GM19467 (cell line): ENCODE measurements around the gene GSG1L.

Source experiments
- ATAC-seq: cut with Tn5 transposase; IDR thresholded peaks from one replicate; pipeline ENCODE4 v1.9.1; 2021; ENCODE audit warnings: mild to moderate bottlenecking, moderate library complexity; ENCODE audit not compliant: unreplicated experiment

Gene GSG1L

DNA sequence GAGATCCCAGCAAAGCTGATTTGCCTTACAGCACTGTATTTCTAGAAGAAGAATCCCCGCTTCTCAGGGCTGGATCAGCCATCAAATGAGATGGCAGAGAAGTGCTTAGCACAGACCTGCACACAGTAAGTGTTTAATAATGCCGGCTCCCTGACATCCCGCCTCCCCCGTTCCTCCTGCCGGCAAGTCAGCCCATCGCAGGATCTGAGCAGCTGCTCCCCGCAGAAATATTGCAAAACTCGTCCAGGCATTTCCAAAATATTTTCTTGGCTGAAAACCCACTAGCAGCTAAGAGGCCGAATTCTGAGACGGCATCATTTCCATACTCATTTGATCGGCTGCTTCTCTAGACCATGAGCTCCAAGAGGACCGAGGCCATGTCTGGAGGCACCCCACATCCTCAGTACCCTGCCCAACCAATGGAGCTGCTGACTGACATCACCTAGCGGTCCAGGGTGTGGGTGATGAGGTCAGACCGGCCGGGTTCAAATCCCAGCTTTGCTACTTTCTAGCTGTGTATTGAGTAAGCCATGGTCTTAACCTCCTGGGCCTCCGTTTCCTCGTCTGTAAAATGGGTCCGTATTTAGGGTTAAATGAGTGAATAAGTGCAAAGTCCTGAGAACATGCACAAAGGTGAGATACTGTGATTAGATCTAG lies 262.1 kb downstream of the GSG1L start:
- no peak for ATAC-seq

DNA sequence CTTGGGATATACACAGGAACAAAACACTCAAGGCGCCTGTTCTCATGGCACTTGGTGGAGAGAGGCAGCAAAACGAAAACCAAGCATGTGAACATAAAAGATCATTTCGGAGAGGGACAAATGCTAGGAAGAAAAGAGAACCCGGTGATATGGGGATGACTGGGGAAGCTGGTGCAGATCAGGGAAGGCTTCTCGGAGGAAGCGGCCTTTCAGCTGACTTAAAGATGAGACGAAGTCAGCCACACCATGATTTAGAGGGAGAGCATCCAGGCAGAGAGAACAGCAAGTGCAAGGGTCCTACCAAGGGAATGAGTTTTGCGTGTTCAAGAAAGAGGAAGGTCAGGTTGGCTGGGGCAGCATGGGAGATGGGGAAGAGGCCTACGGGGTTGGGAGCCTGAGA lies 262.7 kb downstream of the GSG1L start:
- ATAC-seq, result no peak

DNA sequence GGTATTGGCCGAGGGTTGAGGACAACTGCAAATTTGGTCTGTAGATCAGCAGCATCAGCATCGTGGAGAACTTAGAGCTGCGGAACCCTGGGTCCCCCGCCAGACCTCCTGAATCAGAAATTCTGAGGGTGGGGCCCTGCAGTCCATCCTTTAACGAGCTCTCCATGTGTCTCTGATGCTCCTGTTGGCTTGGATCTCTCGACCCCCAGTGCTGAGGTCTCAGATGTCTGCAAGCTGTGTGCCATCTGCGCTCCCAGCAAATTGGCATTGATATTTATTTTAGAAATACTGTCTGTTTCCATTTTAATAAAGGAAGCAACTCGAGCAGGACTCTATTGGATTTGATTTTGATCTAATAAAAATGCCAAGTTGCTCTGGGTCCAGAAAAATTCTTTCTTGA lies 263.6 kb downstream of the GSG1L start:
- no peak for ATAC-seq

DNA sequence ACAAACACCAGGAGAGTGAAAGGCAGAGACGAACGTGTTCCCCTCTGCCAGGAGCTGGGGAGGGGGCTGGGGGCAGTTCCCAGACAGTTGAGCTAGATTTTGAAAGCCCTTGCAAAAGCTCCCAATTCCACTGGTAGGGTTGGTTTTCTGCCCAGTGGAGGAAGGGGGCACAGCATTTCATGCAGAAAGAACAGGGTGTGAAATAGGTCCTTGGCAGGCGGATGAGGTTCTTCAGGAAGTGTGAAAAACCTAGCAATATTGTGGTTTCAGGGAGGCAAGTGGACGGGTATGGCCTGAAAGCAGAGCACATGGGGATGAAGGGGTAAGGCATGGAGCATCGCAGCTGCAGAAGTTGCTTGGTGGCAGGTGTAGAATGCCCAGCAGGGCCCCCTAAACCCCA lies 265.3 kb downstream of the GSG1L start:
- no peak for ATAC-seq

DNA sequence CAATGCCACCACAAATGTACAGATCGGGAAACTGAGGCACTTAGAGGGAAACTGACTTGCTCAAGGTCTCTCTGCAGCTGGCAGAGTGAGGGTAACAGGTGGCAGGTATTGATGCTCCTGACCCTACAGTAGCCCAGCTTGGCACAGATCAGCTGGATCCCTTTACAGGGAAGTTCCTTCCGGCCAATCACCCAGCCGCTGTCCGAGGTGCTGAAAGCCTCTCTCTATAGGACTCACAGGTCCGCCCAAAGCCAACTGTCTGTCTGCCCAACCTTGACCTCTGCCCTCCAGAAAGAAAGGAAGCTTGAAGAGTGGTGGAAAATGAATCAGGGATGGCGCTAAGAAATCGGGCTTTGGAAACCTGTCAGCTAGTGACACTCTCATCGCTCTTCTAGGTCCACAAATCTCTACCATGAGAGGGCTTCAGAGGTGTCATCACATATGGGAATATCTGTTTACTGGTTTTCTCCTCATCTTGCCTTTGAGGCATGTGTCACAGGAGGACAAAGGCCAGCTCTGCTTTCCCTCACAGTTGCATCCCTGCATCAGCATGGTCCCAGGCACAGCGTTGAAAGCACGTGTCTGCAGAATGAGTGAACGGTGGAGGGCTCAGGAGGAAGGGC lies 267.4 kb downstream of the GSG1L start:
- no peak for ATAC-seq

DNA sequence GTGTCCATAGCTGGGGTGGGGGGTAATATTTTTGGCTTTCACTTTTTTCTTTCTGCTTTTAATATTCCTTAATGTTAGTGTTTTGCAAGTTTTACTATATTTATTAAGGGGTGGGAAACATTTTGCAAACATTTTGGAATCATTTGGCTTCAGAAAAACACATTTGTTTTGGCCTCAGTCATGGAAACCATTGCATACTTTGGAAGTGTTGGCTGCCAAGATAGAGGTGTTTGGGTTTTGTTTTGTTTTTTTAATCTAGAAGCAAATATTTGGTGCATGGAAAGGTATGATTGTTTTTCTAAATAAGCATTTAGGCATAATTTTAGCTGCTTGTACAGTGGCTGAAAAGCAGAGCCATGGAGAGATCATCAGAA lies 270.3 kb downstream of the GSG1L start:
- no peak for ATAC-seq

DNA sequence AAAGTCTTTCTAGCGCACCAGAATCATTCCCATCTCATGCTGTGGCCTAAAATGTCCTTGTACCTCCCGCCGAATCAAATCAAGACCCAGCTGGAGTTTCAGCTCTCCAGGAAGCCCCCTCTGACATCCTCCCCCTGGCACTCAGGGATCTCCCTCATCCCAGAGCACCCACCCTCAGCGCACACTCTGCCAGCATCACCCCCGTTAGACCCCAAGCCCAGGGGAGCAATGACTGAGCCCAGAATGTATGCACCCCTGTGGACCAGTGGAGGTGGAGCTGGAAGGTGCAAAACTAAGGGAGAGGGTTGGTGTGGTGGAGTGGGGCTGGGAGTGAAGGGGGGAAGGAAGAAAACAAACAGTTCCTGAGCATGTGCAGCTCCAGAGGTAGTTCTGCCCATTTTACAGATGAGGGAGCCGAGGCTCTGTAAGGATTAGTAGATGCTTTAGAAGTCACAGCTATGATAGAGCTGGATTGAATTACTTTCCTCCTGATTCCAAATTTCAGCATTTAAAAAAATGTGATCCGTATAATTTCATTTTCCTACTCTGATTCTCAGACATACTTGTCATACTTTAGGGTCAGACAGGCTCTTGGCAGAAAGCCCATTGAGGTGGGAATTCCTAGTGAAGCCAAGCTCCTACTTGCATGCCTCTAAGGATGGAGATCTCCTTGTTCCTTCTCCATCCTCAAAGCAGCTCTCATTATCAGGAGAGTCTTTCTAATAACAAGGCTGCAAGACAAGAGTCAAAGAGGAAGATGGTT lies 270.8 kb downstream of the GSG1L start:
- ATAC-seq, result no peak

DNA sequence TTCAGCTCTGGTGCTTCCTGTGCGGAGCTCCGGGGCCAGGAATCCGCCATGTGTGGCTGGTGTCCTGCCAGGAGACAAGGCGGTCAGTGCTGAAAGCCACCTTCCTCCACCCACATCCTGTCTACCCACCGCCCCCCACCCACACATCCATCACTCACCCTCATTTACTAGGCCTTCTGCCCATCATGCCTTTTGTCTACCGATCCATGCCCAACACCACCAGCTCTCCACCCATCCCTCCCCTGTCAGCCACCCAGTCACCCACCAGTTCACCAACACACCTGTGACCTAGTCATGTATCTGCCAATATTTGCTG lies 272.2 kb downstream of the GSG1L start:
- ATAC-seq, result no peak

DNA sequence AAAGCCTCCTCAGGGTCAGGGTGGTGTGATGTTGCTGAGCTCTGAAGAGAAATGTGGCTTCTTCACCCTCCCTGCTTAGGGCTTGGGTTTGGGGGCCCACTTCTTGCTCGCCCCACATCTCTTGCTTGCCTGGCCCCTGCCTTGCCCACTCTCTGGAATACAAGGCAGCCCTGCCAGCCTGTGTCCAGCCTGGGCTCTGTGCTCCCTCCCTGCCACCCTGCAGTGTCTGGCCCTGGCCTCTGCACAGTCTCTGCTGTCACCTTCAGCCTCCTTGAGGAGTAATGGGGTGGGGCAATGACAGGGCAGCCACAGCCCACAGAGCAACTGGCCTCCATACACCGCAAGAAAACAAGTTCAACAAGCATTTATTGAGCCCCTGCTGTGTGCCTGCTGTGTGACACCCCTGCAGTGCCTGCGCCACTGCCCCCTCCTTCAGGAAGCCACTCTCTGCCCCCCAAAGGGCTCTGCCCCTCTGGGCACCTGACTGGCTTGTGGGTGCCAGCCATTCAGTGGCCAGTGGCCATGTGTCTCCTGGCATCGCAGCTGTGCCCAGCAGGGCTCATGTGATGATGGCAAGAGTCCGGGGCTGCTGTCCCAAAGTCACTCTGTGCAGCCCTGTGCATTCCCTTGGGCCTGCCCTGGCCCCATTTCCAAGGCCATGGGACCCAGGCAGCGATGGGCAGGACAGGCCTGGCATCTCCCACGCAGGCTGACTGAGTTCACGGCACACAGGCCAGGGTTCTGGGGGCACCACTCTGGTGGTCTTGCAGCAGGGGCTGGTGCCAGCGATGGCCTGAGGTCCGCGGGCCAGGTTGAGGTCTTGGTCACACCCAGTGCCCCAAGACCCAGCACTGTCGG lies 272.7 kb downstream of the GSG1L start:
- no peak for ATAC-seq

DNA sequence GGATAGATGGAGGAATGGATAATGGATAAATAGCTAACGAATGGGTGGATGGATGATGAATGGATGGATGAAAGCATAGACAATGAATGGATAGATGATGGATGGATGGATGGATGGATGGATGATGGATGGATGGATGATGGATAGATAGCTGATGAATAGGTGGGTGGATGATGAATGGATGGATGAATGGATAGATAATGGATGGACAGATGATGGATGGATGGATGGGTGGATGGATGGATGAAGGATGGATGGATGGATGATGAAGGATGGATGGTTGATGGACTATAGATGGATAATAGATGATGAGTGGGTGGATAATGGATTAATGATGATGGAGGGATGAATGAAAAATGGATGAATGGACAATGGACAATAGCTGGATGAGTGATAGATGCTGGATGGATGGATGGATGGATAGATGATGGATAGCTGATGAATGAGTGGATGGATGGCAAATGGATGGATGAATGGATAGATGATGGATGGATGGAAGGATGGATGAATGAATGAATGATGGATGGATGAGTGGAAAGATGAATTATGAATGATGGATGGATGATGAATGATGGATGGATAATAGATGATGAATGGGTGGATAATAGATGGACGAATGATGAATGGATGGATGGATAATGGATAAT lies 273.8 kb downstream of the GSG1L start:
- no peak for ATAC-seq

DNA sequence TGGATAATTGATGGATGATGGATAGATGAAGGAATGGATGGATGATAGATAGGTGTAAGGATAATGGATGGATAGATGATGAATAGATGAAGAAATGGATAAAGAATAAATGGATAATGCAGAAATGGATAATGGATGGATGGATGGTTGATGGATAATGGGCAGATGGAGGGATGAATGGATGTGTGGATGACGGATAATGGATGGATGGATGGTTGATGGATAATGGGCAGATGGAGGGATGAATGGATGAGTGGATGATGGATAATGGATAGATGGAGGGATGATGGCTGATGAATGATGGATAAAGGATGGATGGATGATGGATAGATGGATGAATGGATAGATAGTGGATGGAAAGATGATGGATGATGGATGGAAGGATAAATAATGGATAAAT lies 274.4 kb downstream of the GSG1L start:
- ATAC-seq, result no peak

DNA sequence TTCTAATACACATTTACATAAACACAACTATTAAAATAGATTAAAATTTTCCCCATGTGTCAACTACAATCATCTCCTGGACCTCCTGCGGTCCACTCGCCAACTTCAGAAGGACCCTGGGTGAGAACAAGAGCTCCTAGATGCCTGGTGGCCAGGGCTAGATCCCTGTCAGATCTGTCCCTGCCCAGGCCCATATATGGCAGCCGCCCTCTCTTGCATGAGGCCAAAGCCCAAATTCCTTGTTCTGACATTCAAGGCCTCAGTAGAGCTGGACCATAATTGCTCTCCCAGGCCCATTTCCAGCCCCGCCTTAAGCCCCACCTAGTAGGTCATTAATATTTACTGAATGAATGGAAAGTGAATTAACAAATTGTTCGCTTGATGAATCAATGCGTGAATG lies 275.8 kb downstream of the GSG1L start:
- no peak for ATAC-seq

DNA sequence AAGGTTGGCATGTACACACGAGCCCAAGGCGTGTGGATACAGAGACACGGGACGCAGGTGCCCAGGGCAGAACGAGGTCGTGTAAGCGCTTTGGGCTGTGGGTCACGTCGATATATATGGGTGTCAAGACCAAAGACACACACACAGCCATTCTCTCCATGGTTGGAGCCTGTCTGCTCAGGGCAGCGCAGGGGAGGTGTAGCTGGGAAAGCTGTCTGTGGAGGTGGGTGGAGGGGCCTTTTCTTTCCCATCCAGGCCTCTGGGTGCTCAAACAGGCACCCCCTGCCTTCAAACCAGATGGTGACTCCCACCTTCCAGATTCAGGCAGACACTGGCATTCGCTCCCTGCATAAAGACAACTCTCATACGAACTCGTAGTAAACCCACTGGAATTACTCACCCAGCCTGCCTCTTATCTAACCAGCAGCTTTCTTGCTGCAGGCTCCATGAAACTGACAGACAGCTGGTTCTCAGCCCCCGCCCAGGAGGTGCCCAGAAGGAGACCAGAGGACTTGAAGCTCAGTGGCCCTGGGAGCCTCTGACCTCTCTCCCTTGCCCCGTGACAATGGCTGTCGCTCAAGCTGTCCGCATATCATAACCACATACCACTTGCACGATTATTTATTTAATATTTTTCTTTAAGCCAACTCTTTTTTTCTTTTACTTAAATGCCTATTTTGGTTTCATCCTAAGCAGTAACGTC lies 276.4 kb downstream of the GSG1L start:
- no peak for ATAC-seq

DNA sequence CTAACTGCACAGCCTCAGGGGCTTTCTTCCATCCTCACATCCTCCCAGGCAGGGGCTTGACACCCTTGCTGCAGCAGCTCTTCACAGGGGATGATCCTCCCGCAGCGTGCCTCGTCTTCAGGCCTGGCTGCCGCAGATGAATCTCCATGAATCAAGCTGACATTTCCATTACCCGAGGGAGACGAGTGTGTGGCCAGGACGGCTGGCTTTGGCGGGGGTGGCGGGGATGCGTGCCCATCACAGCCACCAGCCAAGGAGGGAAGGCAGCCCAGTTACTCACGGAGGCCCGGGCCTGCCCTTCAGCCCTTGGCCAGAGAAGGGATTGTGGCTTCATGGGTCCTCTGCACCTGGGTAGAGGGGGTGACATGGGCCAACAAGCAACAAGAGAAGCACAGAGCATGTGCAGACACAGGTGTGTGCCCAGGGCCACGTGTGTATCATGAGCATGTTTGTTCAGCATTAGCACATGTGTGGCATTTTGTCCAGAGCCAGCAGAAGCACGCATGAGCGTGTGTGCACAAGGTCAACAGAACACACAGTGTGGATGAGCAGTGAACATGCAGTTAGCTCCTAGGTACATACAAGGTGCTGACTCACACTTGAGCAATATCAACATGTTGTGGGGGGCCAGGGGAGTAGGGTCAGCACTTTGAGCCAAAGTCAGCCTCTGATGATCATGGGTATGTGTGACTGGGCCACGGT lies 277.1 kb downstream of the GSG1L start:
- ATAC-seq, result no peak

DNA sequence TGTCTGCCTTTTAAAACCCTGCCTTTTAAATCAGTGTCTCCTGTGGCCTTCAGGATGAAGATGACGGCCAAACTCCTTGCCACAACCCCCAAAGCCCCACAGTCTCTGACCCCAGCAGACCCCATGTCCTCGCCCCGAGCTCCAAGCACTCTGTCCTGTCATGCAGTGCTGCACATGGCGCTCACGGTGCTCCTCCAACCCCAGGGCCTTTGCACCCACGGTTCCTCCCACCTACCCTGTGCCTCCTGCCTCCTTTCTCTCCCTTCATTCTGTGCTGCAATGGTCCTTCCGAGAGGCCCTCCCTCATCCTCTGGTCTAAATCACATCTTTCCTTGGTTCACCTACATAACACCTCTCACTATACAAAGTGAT lies 278.2 kb downstream of the GSG1L start:
- no peak for ATAC-seq

DNA sequence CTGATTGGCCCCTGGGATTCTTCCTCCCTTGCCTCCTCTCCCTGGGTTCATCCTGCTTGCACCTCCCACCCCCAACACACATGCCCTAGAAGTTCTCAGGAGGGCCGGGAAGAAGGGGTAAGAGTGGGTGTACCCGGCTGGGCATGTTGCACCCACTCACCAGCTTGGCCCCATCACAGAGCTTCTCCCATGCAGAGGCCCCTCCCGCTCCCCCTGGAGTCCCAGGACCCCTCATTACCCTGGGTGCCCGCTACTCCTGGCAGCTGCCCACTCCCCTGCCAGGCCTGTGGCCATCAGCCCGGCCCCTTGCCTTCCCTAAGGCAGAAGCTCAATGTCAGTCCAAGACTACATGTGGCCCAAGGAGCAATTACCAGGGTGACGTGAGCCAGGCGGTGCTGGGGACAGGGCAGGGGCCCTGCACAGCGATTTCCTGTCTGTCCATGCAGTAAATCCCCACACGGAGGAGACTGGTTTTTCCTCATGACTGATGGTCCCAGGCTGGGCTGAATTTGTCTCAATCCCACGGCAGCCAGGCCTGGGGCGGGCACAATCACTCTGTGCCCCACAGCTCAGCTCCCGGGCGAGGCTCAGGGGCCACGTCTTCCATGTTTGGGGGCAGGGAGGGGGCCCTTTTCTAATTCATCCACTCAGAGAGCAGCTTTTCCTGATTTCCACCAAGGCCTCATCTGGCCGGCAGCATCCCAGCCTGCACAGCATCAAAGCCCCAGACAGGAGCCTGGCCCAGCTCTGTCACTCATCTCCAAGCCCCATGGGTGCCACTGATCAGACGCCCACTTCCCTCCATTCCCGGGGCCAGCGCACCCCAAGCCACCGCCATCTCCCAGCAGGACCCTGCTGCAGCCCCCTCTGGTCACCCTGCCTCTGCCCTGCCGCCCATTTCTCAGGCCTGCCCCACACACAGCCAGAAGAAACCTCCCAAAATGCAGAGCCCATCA lies 278.9 kb downstream of the GSG1L start:
- no peak for ATAC-seq

DNA sequence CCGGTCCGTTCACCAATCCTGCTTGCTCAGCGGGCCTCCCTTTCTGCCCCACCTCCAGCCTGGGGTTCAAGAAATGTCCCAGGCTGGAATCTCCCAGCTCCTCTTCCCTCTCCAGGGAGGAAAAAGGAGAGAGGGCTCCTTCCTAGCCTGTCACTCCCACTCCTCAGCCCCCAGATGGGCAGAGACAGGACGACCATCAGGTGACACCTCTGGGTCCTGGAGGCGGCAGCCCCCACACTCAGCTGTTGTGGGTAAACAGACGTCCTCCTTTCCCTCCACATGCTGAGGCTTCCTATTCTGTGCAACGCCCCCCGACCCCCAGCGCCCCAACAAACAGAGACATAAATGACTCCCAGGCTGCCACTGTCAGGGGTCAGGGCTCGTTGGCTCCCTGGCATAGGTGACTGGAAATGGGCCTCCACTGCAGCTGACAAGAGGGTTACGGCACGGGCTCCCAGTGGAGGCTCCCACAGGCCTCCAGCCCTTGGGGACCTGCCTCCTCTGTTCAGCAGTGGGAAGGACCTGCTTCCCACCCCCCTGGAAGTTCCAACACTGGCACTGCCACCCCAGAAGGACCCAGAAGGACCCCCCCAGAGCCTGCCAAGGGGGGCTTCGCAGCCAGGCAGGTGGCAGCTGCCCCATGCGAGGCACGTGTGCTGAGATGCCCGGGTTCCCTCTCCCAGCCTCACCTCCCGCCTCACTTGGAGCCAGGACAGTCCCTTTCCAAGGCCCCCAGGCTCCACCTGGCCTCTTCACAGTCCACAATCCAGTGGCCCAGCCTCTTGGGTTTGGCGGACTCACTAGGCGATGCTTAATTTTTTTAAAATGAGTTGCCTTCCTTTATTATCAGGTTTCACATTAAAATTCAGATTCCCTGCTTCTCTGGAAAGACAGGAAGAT lies 281.3 kb downstream of the GSG1L start:
- no peak for ATAC-seq

DNA sequence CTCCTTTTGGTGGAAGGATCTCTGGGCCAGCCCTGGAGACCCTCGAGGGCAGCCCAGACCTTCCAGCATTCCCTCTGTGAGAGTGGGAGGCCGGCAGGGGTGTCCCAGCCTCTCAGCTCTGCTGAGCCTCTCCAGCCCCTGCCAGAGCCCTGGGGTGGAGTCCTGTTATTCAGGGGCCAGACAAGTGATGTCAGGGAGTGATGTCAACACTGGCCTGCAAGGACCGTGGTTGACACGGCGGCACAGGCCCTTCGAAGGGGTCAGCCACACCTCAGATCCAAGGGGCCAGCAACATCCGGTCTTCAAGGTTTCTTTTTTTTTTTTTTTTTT lies 282.4 kb downstream of the GSG1L start:
- ATAC-seq, result no peak
